Hindlimb muscle (tissue), 1 donor: ENCODE results near the gene TRABD2B. TPM values are rescaled to one million over a fixed set of nuclear protein-coding genes. Genes with fewer than 3 reads are reported as not detected.

Source experiments
- DNase-seq: peaks from one replicate; pipeline ENCODE4 v3.0.0-alpha.2; 2013
- polyA plus RNA-seq: library from polyadenylated mRNA; unstranded; fragments of 120-200 nt; gene quantifications from one replicate; pipeline ENCODE4 v1.2.1, GENCODE V29; 2013; ENCODE audit not compliant: insufficient read length

TRABD2B gene
- polyA plus RNA-seq, 1 donor, result 5.5 TPM

DNA sequence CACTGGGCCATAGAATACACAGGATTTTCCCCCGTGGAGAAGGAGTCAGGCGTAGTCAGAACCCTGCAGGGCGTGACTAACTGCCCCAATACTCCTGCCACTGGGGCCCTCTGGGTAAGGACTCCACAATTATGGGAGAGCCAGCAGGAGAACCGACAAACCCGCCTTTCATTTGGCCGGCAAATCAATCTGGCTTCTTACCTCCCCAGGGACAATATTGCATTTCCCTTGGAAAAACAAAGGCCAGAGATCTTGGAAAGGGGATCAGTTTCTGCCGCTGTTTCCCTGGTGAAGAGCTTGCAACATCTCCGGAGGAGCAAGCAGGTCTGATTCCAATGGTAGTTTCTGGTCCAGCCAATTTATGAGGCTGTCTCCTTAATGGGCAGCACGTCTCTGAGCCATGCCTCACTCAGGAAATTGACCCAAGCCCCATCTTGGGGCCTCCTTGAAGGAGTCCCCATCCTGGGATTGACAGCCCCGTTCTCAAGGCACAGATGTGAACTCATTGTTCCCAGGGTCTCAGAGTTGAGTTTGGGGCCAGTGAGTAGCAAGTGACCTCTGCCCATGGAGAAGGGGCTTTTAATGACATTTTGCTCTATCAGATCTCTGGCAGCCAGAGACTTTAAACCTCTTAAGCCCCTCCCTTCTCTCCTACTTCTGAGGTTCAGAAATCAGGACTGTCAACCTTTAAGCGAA, 4.3 kb downstream of the TRABD2B start:
- DNase-seq, result no peak

DNA sequence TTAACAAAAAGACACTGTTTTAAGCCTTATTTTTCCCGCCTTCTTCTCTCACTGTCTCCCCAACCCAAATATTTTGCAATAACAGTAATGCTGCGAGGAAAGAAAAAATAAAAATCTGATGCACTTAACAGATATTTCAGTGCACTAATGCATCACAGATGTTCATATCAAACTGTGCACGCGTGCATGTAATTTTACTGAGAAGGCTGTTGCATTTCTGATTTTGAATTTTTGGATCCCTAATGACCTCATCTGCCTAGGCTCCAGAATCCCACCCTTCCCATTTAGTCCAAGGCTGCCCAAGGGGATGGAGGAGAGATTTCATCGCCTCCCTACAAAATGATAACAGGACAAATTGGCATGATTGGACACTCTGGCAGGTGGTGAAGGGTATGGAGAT, 5.5 kb downstream of the TRABD2B start:
- DNase-seq, result no peak

DNA sequence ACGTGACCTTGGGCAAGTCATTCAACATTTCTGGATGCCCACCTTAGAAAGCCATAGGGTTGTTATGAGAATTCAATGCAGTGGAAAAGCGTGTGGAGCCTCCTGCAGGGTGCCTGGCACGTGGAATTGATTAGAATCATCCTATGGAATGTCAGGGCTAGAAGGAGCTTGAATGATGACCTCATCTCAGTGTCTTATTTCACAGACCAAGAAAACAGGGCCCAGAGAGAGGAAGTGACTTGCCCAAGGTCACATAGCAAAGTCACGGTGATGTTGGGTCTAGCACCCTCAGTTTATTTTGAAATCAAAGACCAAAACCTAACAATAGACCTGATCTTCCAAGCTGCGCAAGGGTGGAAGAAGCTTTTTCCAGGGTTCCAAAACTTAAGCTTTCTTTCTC, 6.0 kb downstream of the TRABD2B start:
- DNase-seq, result no peak

DNA sequence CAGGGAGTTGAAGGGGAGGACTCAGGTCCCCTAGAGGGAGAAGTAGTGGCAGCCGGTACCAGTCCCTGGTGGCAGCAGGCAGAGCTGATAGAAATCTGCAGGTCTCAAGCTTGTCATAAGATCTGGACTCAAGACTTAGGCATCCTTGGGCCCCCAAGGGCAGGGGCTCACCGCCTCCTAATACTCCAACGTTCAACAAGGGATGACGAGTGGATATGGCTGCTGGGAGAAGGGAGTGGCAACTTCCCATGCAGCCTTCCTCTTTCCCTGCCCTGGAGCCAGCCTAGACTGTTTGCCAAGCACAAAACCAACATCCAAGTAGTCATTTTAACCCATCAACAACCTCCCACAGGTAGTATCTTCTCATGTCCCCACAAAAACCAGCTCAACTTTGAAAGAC, 6.9 kb downstream of the TRABD2B start:
- no peak for DNase-seq

DNA sequence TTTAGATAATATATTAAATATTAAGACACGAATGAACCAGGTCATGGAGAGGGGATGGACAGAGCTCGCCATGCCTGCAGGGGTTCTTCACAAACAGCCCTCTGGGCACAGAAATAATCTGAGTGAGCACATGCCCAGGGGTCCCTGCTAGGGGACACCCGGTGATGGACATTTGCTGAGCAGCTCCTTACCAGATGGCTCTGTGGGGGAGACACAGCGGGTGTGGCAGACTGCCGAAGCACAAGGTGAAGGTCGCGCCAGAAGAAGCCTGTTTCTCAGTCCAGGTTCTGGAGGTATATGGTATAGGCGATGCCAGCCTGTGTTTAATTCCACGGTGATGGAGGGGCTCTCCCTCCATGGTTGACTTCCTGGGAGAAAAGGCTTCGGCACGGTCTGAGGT, 9.6 kb downstream of the TRABD2B start:
- DNase-seq, result no peak

DNA sequence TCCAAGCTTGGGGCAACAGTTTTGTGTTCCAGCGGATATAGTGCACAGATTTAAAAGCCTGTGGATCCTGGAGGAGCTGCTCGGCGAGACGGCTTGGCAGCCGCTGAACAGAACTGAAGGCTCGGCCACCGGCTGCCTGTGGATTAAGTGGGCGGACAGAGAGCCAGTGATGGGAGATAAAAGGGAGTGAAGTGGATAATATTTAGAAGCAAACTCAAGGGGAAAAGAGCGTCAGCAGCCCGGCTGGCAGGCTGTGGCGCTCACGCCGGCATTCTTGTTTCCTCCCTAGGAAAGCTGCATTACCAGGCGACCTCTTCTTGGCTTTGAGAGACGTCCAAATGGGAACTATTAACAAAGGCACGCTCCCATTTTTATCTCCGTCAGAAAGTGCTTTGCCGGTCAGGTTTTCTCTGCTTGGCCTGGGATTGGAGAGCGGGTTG, 10.4 kb downstream of the TRABD2B start:
- DNase-seq, result no peak

DNA sequence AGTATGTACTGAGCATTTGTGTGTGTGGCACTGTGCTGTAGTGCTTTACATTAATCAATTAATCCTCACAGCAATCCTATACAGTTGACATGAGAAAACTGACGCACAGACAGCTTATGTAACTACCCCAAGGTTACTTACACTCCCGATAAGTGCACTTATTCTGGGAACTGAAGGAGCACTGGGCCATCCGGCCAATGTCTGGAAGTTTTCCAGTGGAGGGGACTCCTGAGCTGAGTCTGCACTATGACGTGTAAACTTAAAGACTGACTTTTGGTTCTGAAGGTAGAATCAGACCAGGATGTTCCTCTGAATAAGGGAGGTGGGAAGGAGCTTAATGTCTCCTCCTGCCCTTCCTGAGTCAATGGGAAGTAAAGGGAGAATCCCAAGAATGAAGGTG, 12.2 kb downstream of the TRABD2B start:
- no peak for DNase-seq

DNA sequence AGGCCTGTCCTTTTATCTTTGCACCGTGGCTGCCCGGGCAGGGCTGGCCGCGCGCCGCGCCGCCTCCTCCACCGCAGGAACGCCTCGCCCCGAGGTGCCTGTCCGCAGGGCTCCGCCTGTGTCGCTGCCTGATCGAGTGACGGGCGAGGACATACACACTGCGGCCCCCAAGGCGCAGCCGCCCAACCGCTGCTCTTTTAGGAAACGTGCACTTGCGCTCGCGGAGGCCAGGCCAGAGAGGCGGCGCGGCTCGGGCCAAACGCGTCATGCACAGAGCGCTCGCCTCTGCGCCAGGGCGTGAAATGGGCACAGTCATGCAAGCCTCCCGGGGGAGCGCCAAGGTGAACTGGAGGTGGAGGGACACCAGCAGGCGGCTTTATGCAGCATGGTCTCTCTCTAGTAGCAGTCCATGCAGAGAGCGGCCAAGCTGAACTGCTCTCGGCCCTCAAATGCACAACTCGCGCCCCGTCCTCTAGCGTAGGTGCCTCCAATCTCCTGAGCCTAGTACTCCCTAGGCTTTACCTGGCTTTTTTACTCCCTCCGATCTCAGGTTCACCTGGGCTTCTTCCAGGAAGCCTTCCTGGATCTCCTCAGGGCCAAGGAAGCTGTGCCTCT, 12.9 kb downstream of the TRABD2B start:
- DNase-seq, result no peak

DNA sequence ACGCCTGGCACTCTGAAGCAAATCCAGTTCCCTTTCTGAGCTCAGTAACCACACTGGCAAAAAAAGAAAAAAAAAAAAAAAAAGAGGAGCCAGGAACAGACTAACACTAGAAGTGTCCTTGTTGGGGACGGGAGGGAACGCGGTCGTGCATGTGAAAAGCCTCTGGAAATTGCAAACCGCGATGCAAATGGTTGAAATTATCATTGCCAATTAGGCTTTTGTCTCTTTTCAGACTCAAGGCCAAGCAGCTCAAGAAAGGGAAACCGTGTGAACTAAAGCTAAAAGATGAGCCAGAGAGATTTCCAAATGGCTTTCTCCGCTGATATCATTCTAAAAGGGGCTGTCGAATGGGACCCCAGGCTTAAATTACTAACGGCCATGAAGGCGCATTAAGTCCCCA, 13.5 kb downstream of the TRABD2B start:
- no peak for DNase-seq

DNA sequence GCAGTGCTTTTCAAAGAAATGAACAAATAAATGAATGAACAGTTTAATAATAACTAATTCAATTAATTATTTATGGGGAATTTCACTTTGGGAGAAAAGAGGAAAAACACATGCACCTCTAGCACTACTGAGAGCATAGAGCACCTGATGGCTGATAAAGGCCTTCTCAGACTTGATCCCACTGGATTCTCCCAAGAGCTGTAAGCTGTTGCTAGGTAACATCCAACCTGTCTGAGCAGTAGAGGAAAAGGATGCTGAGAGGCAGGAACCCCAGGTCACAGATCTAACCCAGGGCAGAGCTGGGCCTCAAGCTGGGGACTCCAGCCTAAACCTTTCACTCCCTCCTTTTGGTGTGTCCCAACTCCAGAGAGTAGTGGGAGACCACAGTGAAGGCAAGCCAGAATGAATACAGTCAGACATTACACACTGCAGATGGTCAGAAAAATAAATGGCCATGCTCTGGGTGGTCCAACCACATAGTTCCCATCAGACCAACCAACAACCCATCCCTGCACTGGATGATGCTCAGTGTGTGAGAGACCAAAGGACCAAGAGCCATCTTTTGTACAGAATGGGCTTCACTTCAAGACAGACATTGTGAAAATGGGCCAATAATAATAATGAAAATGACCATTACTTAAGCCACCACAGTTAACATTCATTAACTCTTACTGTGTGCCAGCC, 15.4 kb downstream of the TRABD2B start:
- no peak for DNase-seq

DNA sequence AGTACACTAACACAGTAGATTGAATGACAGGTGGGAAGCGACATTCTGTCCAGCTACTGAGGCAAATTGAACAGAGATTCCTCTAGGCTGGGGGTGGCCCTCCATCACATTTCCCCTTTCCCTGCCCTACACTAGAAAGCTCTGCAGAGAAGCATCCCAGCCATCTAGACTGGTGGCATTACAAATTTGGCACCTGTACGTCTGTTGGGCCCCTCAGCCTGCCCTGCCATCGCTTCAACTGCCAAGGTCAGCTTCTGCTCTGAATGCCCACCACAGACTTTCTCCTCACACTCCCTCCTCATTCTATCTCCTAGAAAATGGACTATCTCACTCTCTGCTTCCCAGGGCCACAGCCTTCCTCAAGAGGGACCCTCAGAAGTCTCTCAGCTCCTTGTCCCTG, 16.7 kb downstream of the TRABD2B start:
- DNase-seq, result no peak

DNA sequence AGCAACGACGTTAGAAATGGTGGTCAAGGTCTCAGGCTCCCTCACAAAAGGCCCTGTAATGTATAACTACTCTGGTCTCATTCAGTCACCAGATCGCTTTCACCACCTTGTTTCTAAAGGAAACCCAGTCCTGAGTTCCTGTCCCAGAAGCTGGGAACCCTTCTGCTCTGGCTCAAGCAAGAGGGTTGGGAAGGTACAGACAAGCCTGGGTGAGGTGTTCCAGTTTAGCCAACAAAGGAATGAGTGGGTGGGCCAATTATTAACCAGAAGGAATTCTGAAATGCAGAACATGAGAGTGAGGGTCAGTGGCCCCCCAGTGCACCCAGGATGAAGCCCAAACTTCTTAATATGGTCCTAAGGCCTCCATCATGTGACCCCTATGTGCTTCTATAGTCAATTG, 17.5 kb downstream of the TRABD2B start:
- no peak for DNase-seq

DNA sequence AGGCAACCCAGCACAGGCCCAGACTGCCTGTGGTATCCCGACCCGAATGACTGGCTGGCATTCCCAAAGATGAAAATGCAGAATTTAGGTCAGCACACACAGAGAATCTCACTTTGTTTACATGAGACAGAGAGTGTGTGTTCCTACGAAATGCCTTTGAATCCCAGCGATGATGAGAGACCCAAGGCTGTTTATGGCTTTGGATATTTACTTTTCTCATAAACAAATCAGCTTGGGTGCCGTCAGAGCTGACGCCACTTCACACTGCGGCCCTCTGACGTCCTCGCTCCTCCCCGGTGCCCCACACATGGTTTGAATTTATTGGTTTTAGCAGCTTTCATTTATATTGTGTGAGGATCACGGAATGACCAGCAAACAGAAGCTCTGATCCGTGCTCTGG, 18.7 kb downstream of the TRABD2B start:
- no peak for DNase-seq

DNA sequence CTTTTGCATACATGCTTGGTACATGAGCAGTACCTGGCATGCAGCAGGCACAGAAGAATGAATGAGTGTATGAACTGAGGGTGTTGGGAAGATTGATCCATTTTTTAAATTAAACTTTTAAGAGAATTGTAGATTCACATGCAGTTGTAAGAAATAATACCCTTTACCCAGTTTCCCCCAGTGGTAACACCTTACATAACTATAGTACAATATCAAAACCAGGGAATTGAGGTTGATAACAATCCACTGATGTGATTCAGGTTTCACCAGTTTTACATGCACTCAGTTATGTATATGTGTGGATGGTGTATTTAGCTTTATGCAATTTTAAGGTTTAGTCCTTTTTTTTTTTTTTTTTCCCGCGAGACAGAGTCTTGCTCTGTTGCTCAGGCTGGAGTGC, 20.5 kb downstream of the TRABD2B start:
- DNase-seq, result no peak

DNA sequence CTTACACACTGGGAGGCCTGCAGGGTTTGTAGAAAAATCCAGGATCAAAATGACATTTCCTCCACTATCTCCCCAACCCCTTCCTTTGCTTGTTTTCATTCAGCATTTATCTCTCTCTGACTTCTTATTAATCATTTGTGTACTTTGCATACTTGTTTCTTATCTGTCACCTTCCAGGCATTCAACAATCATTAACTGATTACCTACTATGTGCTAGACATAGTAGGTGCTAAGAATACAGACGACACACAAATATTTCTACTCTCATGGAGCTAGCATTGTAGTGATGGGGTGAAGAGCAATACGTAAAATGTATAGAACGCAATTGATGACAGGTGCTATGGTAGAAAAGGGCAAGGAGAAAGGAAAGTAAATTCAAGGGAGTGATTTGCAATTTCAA, 20.9 kb downstream of the TRABD2B start:
- DNase-seq, result no peak

DNA sequence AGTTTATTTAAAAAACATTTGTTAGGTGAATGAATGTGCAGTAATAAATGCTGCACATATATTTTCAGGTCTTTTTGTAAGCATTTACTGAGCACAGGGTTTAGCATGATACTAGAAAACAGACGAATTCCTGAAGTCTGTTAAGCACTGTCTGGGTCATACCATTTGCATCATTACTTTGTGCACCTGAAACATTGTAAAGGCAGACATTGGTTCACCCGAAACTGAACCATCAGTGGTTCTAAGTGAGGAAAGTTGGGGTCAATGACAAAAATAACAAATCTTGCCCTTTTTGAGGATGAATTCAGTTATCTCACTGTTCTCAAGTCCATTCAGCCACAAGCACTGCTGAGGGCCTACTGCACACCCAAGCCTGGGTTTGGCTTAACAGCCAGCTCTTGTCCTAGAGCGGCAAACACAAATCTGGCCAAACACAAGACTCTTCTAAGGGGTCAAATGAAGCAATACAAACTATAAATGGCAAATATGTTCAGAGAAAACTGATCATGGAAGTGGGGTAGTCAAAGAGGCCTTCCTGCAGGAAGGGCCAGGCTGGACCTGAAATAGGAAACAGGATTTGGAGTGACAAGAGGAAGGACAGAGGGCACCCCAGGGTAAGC, 21.8 kb downstream of the TRABD2B start:
- DNase-seq, result no peak

DNA sequence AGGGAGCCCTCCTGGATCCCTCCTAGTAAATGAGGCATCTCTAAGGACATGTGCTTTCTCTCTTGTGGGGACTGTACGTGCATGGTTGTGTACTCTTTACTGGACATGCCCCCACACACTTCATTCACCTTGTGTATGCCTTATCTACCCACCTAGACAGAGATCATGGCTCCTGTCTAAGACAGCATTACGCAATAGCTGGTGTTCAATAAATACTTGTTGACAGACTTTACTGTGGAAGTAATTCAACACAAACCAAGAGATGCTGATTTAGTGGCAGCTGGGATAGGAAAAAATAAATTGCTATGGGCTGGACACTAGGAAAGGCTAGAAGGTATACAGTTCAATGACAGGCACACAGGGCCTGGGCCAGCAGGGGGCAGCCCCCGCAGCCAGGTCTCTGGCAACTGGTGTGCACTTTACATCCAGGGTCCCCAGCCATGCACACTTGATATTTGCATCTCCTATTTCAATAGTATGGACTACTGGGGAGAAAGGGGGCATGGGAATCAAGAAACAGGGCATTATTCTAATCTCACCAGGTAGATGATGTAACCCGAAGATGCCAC, 24.2 kb downstream of the TRABD2B start:
- no peak for DNase-seq

DNA sequence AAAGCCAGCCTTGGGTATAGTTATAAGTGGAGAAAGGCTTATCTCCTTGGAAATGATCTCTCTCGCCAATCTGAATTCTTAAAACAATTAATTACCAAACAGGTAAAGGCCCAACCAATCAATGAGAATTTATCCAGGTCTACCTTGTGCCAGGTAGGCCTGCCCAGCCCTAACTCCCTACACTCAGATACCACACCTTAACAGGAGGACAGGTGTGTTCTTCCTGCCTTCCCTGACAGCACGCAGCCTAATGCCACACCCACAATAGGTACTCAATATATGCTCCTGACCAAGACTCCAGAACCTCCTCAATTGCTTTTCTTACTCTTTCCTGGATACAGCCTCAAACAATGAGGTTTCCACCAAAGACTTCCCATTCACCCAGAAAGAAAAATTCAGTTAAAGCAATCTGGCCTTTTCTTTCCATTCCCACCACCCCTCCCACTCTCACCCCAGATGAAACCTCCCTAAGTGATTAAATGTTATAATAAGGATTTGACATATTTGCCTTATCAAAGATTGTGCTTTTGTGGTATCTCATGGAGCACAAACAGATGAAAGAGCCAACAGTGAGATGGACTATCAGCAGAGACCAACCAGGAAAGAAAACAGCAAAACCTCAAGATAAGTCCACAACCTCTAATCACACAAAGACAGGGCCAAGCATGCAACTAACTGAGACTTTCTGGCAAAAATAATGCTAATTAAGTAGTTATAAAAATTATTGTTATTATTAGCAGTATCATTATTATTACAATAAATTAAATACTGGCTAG, 25.6 kb downstream of the TRABD2B start:
- no peak for DNase-seq

DNA sequence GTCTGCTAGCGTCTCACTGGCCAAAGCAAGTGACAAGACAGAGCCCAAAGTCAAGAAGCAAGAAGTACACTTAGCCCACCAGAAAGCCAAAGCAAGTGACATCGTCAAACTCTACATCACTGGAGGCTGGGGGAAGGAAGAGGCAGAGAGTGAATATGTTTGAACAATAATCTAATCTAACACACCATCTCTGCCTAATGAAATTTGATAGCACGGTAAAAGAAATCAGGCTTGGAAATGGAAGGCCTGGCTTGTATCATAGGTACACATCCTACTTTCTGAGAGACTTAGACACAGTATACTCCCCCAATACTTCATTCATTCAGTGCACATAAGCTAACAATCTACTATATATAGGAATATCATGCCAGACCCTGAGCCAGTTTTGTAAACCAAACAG, 26.3 kb downstream of the TRABD2B start:
- DNase-seq, result no peak

DNA sequence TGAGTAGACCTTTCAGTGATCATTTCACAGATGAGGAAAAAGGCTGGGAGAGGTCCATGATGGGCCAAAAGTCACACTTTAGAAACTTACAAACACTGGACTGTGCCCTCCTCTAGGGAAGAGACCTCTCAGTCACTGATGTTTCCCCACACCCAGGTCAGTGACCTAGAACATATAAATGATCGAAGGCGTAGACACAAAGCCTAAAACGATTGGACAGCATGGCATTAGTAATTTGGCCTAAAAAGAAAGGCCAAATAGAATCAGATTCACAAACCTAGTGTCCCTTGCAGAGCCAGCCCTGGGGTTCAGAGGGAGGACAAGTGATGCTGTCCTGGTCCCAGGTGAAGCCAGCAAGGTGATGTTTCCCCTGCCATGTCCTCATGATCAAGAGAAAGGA, 27.7 kb downstream of the TRABD2B start:
- DNase-seq, result no peak

DNA sequence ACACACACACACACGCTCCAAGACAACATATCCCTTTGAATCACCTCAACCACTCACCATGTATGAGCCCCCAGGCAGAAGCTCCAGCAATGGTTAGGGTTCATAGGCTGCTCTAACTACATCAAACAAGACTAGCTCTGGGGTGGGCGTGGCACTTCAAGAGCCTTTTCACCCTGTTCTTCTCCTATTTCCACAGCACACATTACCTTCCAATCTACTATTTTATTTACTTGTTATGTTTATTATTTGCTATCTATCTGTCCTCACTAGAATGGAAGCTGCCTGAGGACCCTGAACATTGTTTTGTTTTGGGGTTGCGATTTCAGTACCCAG, 28.7 kb downstream of the TRABD2B start:
- DNase-seq, result no peak

DNA sequence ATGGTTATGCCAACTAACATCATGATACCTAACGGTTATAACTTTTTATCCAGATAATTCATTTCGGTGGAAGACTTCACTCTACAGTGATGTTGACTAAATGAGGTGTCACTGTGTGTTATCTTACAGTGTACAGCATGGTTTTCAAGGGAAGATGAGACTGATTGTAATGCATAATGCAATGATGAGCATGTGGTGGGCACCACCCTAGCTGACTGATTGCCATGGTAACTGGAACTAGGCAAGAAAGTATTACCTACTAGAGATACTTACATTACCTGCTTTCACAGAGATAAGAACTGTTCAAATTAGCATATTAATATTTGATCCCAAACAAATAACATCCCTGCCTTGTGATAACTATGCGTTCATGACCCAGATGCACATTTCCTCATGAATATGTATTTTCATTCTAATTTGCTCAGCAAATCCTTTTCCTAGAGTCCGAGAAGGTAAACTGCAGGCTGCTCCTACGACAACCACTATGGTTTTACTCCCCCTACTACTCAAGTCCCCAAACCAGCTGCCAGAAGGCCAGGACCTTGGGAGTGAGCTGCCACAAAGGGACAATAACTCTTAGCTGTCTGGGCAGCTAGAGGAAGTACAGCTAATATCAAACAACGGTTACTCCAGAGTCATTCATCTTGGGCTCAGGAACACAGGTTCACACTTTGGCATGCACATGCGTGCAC, 29.2 kb downstream of the TRABD2B start:
- no peak for DNase-seq
